GM18517 (cell line): ENCODE results near the gene CALHM1.
"Not testable (repeated sequence)": the region's sequence is repeated elsewhere in the genome, so short reads cannot be mapped to it uniquely, and the experiment has no call there.

Experiments used
- ATAC-seq: cut with Tn5 transposase; IDR thresholded peaks from one replicate; pipeline ENCODE4 v1.9.1; 2021; ENCODE audit warnings: mild to moderate bottlenecking, moderate library complexity; ENCODE audit not compliant: unreplicated experiment

CALHM1 gene, protein sequence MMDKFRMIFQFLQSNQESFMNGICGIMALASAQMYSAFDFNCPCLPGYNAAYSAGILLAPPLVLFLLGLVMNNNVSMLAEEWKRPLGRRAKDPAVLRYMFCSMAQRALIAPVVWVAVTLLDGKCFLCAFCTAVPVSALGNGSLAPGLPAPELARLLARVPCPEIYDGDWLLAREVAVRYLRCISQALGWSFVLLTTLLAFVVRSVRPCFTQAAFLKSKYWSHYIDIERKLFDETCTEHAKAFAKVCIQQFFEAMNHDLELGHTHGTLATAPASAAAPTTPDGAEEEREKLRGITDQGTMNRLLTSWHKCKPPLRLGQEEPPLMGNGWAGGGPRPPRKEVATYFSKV

GRCh38 chr10:103458720-103459119 is at the start of gene CALHM1:
TSS of gene CALHM1 (minus strand) at chr10:103458900. CDS start at chr10:103458751, 149 bp downstream.
- ATAC-seq, result no peak

DNA sequence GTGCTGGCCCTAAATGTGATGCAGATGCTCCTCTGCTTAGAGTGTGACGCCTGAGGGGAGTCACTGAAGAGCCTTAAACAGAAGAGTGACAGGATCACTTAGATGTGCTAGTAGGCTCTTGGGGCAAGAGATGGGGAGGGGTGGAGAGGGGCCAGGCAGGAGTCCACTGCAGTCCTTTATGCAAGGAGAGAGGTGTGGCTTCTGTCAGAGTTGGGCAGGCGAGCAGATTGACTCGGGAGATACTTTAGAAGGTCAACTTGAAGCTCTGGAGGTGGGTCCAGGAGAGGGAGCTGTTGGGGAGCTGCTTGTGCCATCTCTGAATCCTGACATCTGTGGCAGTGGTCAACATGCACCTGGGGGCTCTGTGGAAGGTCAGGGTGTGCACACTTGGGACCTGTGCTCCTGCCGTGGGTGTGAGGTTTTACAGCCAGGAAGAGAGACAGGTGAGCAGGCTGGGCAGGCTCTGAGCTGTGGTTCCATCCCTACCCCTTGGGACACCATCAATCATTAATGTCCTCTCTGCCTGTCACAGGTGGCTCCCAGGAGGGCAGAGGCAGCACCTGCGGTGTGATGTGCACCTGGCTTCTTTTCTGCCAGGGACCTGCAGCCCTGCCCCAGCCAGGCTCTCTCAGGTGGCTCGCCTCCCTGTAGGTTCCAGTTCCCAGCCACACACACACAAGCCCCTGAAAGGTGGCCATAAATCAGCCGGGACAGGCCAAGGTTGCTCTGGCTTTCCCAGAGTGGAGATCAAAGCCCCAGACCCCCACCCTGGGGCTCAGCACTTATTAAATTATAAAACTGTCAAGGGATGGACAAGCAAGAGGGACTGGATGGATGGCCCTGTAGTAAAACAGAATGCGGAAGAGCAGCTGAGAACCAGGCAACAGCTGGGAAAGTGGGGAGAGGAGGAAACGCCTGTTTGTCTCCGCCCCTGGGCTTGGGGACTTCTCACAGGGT is 48.8 kb upstream of the CALHM1 start:
- no peak for ATAC-seq

DNA sequence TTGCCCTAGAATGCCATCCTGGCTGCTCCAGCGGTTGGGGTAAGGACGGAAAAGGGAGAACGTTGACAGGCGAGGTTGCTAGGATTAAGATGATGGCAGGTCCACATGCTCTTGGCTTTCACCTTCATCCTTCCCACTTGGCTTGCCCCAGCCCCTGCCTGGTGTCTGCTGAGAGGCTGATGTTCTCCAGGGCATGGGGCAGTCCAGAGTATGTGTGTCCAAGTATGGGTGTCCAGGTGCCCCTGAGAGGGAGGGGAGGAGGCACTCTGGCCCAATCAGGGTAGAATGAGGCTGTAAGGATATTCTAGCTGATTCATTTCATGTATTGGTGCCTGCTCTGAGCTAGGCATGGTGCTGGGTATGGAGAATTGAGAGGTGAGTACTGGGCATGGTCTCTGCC is 47.4 kb upstream of the CALHM1 start:
- ATAC-seq, result no peak

- ATAC-seq, result no peak
Observed at GRCh38 chr10:103504181-103504783, 45.6 kb upstream of the CALHM1 start.

DNA sequence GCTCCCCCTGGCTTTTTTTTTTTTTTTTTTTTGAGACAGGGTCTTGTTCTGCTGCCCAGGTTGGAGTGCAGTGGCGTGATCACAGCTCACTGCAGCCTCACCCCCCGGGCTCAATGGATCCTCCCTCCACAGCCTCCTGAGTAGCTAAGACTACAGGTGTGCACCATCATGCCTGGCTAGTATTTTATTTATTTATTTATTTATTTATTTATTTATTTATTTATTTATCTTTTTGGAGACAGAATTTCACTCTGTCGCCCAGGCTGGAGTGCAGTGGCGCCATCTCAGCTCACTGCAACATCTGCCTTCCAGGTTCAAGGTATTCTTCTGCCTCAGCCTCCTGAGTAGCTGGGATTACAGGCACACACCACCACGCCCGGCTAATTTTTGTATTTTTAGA is 45.1 kb upstream of the CALHM1 start:
- ATAC-seq, result not testable (repeated sequence)

- no peak for ATAC-seq
Observed at GRCh38 chr10:103502849-103503660, 44.4 kb upstream of the CALHM1 start.

- ATAC-seq, result no peak
Observed at GRCh38 chr10:103501186-103501585, 42.5 kb upstream of the CALHM1 start.

- ATAC-seq, result no peak
Observed at GRCh38 chr10:103500481-103500880, 41.8 kb upstream of the CALHM1 start.

GRCh38 chr10:103499881-103500280 is 41.2 kb upstream of the CALHM1 start:
- ATAC-seq, result no peak

DNA sequence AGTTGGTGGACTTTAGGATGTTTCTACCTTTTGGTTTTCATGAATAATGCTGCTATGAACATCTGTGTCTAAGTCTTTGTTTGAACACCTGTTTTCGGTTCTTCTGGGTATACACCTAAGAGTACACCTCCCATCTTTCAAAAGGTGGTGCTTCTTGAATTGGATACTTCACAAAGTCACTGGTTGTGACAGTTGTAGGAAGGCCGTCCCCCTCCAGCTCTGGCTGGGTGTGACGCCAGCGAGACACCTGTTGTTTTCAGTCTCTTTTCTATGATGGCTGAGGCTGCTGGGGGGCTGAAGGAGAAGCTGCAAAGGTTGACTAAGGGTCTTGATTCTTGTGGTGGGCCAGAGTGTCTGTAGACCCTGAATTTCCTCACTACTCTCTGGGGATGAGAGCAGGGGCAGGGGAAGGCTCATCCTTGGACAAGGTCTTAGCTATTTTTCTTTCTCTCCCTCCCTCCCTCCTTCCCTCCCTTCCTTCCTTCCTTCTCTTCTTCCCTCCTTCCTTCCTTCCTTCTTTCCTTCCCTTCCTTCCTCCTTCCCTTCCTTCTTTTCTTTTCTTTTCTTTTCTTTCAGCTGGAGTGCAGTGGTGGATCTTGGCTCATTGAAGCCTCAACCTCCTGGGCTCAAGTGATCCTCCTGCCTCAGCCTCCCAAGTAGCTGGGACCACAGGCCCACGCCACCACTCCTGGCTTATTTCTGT is 40.4 kb upstream of the CALHM1 start:
- no peak for ATAC-seq

GRCh38 chr10:103497161-103497915 is 38.6 kb upstream of the CALHM1 start:
- ATAC-seq, result no peak

DNA sequence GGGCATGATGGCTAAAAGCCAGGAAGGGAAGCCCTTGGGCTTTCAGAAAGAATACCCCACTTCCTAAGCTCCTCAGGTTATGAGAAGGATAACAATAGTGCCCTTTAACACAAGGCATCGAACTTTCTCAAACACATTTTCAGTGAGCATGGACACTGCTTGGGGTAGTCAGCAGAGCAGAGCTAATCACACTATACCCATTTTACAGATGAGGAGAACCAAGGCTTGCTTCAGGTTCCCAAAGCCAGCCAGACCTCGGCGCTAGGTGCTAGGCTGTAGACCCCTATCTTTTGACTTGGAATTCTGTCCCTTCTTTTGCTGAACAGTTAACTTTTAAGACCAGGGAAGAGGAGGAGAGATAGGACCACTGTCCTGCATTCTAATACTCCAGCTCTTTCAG is 36.6 kb upstream of the CALHM1 start:
- no peak for ATAC-seq

DNA sequence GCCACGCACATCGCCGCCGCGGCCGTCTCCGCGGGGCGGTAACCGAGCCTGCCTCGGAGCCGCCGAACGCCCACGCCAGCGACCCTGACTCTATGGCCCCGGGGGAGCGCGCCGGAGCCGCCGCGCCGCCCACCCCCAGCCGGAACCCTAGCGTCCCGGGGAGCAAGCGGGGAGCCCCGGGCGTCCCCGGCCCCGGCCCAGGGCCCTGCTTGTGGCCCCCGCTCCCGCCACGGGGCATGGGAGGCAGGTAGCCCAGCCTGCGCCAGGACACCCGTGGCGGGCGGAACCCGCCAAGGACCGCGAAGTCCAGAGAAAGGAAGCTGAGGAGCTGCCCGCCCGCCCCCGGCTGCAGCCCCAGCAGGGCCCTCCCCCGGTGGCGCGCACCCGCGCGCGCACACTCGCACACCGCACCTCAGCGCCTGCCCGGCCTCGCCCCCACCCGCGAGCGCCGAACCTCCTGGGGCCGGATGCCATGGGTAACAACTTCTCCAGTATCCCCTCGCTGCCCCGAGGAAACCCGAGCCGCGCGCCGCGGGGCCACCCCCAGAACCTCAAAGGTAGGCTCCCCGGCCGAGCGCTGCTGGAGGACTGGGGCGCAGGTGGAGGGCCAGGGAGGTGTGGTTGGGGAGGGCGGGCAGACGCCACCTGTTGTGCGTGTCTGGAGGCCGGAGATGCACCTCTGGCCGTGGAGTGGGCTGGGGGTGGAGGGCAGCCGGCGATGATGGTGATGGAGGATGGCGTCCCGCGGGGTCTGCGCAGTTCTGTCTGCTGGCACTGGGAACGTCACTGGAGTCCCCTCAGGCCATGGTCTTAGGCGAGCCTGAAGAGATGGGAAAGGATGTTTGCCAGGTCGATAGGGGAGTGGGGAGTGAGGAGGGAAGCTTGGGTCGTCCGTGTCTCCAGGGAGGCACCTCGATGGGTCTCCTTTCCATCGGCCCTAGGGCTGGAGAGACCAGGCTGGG is 35.5 kb upstream of the CALHM1 start:
- no peak for ATAC-seq

DNA sequence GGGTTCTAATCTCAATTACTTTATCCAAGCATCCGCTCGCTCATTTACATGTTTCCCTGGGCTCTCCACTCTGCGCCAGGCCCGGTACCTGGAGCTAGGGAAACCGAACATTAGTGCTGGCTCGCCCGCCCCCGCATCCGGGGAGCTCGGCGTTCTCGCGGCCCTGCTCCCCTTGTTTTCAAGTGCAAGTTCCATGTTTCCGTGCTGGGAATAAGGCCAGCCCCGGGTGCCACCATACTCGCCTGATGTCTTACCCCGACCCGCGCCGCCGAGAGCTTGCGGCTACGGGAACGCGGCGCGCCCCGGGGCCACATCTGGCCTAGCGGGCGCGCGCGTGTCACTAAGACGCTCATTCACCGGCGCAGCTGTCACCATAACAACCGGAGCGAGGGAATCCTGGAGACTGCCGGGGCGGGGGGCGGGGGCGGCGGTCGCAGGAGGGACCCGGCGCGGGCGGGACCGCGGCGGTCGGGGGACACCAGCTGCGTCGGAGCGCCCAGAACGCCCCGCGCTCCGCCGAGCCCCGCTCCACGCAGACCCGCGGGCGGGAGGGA is 34.7 kb upstream of the CALHM1 start, which contains the start of gene NEURL1:
Gene NEURL1, plus strand, starts transcription at position 344 of the 554 bp plus-strand sequence. CDS start 683 bp downstream, outside the sequence.
- no peak for ATAC-seq

GRCh38 chr10:103492655-103493261 is 34.1 kb upstream of the CALHM1 start:
- ATAC-seq, result no peak

- ATAC-seq, result no peak
Observed at GRCh38 chr10:103491729-103492364, 33.1 kb upstream of the CALHM1 start.

DNA sequence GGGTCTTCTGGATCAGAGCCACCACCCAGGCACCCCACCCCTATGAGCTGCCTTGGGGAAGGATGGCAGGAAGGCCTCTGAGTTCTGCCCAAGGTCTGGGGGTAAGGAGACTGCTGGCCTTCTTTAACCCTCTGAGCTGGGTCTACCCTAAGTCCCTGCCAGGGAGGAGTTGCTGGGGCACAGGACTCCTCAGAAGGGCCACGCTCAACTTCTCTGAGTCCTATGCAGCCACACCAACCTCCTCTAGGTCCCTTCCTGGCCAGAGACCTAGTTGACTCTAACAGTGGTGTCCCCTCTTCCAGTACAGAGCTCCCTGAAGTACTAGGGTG is 32.2 kb upstream of the CALHM1 start:
- ATAC-seq, result peak; percentile 27
